ENCODE data around the gene MAP2. TPM values are rescaled to one million over a fixed set of nuclear protein-coding genes. Genes with fewer than 3 reads are reported as not detected.

Gene MAP2
- total RNA-seq, 1 experiment from 2014 or later: 7.6 TPM

DNA sequence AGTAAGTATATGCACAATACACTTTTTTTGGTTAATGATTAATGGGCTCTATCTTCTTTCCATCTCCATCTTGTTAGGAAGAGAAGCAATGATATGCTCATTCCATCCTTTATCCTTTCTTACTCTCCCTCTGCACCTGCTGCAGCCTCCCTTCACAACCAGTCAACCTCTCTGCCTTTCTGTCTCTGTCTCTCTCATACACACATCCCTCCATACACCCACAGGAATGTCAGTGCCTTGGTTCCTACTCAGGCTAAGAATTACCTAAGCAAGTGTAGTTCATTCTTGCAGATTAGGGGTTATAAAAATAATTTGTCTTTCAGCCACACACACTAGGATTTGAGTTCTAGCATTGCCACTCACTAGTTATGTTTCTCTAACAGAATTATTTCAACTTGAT, 45.6 kb downstream of the MAP2 start:
- H3K4me3 Mint-ChIP-seq: no peak overlapping the region
- TF ChIP-seq ZNF138 (CRISPR knock-in tag; conservative IDR thresholded peaks at IDR 0.05) (no peak), ZNF317 (CRISPR knock-in tag; IDR thresholded peaks at IDR 0.05; ENCODE audit: borderline replicate concordance, low read depth) (no peak), RORB (CRISPR knock-in tag; IDR thresholded peaks at IDR 0.05) (no peak), CDX4 (CRISPR knock-in tag; IDR thresholded peaks at IDR 0.05; ENCODE audit: borderline replicate concordance) (no peak), ARID4B (CRISPR knock-in tag; IDR thresholded peaks at IDR 0.05; ENCODE audit: borderline replicate concordance) (no peak), NFYB (CRISPR knock-in tag; conservative IDR thresholded peaks at IDR 0.05; ENCODE audit: low read depth) (no peak), SOX15 (CRISPR knock-in tag; IDR thresholded peaks at IDR 0.05) (no peak), NR2C2 (CRISPR knock-in tag; IDR thresholded peaks at IDR 0.05) (no peak), NFE2L1 (CRISPR knock-in tag; IDR thresholded peaks at IDR 0.05) (no peak)
- TF ChIP-seq, protein P1, sequence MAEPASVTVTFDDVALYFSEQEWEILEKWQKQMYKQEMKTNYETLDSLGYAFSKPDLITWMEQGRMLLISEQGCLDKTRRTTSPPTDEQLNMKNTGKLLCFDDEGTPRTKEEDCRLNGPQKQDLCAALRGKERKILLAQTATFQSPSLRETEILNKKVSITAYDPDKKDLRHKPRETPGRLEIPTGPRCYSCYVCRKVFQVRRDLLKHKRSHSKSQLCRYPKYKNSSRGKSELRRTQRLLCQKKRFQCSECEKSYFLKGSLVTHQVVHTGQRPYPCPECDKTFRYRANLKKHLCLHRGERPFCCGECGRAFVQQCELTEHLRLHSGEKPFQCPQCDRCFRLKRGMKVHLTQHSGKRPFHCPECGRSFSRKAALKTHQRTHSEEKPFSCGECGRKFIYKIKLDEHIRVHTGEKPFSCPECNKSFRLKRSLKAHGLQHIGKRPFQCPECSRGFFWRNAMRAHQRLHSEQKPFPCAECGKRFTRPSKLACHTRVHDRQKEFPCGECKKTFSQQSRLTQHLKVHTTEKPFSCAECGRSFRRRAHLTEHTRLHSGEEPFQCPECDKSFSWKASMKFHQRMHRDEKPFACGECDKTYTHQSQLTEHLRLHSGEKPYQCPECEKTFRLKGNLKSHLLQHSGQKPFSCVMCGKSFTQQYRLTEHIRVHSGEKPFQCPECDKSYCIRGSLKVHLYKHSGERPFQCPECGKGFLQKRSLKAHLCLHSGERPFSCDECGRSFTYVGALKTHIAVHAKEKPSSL (CRISPR knock-in tag; conservative IDR thresholded peaks at IDR 0.05): no peak
- ChIA-PET CTCF (no interaction called here), POLR2A (no interaction called here)
- H3K9me3 Mint-ChIP-seq: no peaks in the 10 kb centered on the region
- DNase-seq (ENCODE audit: low spot score) (no peak), ATAC-seq (no peak)
- H3K27ac Mint-ChIP-seq: no peak overlapping the region
- no peaks in the 10 kb centered on the region for H3K36me3 Mint-ChIP-seq
- H3K4me1 Mint-ChIP-seq: peaks cover 14% of the 10 kb centered on the region
- H3K27me3 Mint-ChIP-seq (ENCODE audit: low read depth): peaks cover 6% of the 10 kb centered on the region; the same call in 1 of the 2 replicates

DNA sequence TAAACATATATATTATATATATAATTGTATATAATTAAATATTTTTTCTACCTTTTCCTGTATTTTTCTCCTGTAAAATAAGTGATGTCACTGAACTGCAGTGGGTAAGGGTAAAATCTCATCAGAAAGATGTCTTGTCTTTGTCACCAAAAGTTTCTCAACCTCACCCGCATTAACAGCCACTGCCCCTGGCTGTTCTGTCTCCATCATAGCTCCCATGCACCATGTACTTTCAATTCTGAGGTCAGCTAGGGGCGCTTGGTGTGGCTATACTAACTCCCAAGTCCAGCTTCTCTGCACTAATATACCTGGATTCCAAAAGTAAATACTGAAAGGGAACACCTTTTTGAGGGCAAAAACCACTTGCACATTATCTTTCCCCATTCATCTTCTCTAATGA, 46.6 kb downstream of the MAP2 start:
- Mint-ChIP-seq H3K4me3 (no peak overlapping the region), H3K4me1 (peaks cover 14% of the 10 kb centered on the region), H3K36me3 (no peaks in the 10 kb centered on the region), H3K9me3 (no peaks in the 10 kb centered on the region), H3K27ac (no peak overlapping the region), H3K27me3 (ENCODE audit: low read depth) (peaks cover 6% of the 10 kb centered on the region; the same call in 1 of the 2 replicates)
- ChIA-PET CTCF (no interaction called here), POLR2A (no interaction called here)
- DNase-seq (ENCODE audit: low spot score) (no peak), ATAC-seq (no peak)
- TF ChIP-seq, protein P2, sequence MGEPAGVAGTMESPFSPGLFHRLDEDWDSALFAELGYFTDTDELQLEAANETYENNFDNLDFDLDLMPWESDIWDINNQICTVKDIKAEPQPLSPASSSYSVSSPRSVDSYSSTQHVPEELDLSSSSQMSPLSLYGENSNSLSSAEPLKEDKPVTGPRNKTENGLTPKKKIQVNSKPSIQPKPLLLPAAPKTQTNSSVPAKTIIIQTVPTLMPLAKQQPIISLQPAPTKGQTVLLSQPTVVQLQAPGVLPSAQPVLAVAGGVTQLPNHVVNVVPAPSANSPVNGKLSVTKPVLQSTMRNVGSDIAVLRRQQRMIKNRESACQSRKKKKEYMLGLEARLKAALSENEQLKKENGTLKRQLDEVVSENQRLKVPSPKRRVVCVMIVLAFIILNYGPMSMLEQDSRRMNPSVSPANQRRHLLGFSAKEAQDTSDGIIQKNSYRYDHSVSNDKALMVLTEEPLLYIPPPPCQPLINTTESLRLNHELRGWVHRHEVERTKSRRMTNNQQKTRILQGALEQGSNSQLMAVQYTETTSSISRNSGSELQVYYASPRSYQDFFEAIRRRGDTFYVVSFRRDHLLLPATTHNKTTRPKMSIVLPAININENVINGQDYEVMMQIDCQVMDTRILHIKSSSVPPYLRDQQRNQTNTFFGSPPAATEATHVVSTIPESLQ (CRISPR knock-in tag; IDR thresholded peaks at IDR 0.05): no peak
- TF ChIP-seq SP1 (CRISPR knock-in tag; conservative IDR thresholded peaks at IDR 0.05) (no peak), PREB (CRISPR knock-in tag; IDR thresholded peaks at IDR 0.05; ENCODE audit: borderline replicate concordance) (no peak), MAX (CRISPR knock-in tag; IDR thresholded peaks at IDR 0.05) (no peak), RELA (CRISPR knock-in tag; IDR thresholded peaks at IDR 0.05; ENCODE audit: borderline replicate concordance) (no peak), FOXP1 (CRISPR knock-in tag; IDR thresholded peaks at IDR 0.05; ENCODE audit: borderline replicate concordance) (no peak), GABPB1 (CRISPR knock-in tag; IDR thresholded peaks at IDR 0.05) (no peak), EMX1 (CRISPR knock-in tag; IDR thresholded peaks at IDR 0.05) (no peak), NFATC4 (CRISPR knock-in tag; IDR thresholded peaks at IDR 0.05) (no peak), ESRRA (CRISPR knock-in tag; IDR thresholded peaks at IDR 0.05; ENCODE audit: borderline replicate concordance) (no peak), NFE2L1 (CRISPR knock-in tag; IDR thresholded peaks at IDR 0.05) (no peak)
- TF ChIP-seq, protein P3, sequence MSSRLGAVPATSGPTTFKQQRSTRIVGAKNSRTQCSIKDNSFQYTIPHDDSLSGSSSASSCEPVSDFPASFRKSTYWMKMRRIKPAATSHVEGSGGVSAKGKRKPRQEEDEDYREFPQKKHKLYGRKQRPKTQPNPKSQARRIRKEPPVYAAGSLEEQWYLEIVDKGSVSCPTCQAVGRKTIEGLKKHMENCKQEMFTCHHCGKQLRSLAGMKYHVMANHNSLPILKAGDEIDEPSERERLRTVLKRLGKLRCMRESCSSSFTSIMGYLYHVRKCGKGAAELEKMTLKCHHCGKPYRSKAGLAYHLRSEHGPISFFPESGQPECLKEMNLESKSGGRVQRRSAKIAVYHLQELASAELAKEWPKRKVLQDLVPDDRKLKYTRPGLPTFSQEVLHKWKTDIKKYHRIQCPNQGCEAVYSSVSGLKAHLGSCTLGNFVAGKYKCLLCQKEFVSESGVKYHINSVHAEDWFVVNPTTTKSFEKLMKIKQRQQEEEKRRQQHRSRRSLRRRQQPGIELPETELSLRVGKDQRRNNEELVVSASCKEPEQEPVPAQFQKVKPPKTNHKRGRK (CRISPR knock-in tag; IDR thresholded peaks at IDR 0.05; ENCODE audit: borderline replicate concordance): no peak
- TF ChIP-seq, protein P1 (CRISPR knock-in tag; conservative IDR thresholded peaks at IDR 0.05): no peak
